Activated T-helper 2 cell treated with anti-CD3 and anti-CD28 coated beads, Interferon-gamma antibody, Interleukin-2, Interleukin-4, amounts not matched to agents 10 μg/mL and 5 μg/mL and 100 μg/mL, durations not matched to agents 14 hours and 24 hours and 36 hours (primary cell): ENCODE measurements around the gene GTF2F2. TPM values are rescaled to one million over a fixed set of nuclear protein-coding genes. Genes with fewer than 3 reads are reported as not detected.
A peak's percentile ranks its signal among the peaks of the same experiment; 100 is the strongest.

ENCODE experiments used
- DNase-seq: peaks from one replicate; pipeline ENCODE4 v3.0.0; 2021; ENCODE audit warnings: low spot score
- H3K27ac Mint-ChIP-seq: one replicate; pipeline ENCODE4 v1.8.0; 2021; ENCODE audit warnings: mixed read lengths
- H3K27me3 Mint-ChIP-seq: one replicate; pipeline ENCODE4 v1.8.0; 2021; ENCODE audit warnings: low read depth, mixed read lengths
- H3K36me3 Mint-ChIP-seq: one replicate; pipeline ENCODE4 v1.8.0; 2021; ENCODE audit warnings: low read depth, mixed read lengths
- H3K4me1 Mint-ChIP-seq: one replicate; pipeline ENCODE4 v1.8.0; 2021; ENCODE audit warnings: low read depth, mixed read lengths
- H3K4me3 Mint-ChIP-seq: one replicate; pipeline ENCODE4 v1.8.0; 2021; ENCODE audit warnings: low read depth, mild to moderate bottlenecking, moderate library complexity, mixed read lengths
- H3K9me3 Mint-ChIP-seq: one replicate; pipeline ENCODE4 v1.8.0; 2021; ENCODE audit warnings: mixed read lengths
- intact Hi-C: fragments of 100-400 bp; cut with micrococcal nuclease; formaldehyde crosslinking; loops from one replicate; pipeline ENCODE4 v1.15.1; 2023
- total RNA-seq: library from RNA; stranded (reverse); gene quantifications from 2 replicates; pipeline ENCODE4 v1.2.3, GENCODE V29; 2022

Gene GTF2F2
- total RNA-seq, 1 donor from 2014 or later, result 28.9 TPM

DNA sequence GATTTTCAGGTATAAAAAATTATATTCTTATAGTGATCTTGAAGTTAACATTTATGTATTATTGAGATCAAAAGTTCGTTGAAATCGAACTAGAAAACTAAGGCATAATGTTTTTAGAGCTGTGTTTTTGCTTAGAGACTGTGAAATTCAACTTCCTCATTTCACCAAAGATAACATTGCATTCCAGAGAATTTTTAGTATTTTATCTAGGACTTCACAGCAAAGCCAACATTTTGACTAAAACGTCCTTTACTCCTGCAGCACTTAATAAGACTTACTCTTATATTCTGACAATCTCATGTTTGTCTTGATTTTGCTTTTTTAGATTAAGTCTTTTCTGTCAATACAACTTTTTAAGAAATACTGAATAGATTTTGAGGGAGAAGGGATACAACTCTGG, 75.8 kb downstream of the GTF2F2 start:
- Mint-ChIP-seq H3K36me3 (no peaks in the 10 kb centered on the region), H3K27me3 (no peaks in the 10 kb centered on the region), H3K4me1 (peaks cover 7% of the 10 kb centered on the region), H3K4me3 (no peak overlapping the region), H3K9me3 (no peaks in the 10 kb centered on the region), H3K27ac (no peak overlapping the region)
- intact Hi-C loops, result no loop called here
- no peak for DNase-seq

DNA sequence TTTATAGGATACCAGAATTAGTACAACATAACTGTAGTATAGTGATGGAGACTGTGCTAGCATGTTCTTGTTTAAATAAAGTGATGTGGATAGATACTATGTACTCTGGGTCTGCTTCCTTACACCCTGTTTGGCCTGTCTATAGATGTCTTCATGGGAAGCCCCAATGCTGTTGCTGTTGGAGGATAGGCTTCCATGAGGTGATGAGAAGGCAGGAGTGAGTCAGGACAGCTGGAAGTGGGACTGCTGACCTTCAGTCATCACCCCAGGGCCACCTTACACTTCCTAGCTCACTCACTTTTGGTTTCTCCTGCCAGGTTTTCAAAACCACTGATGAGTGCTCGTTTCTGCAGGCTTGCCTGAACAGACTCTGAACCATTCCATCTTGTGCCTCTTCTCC, 76.3 kb downstream of the GTF2F2 start:
- H3K4me1 Mint-ChIP-seq, result peaks cover 7% of the 10 kb centered on the region
- H3K9me3 Mint-ChIP-seq, result no peaks in the 10 kb centered on the region
- intact Hi-C loops, result no loop called here
- H3K4me3 Mint-ChIP-seq, result no peak overlapping the region
- H3K36me3 Mint-ChIP-seq, result no peaks in the 10 kb centered on the region
- H3K27me3 Mint-ChIP-seq, result no peaks in the 10 kb centered on the region
- H3K27ac Mint-ChIP-seq, result no peak overlapping the region
- DNase-seq, result no peak

DNA sequence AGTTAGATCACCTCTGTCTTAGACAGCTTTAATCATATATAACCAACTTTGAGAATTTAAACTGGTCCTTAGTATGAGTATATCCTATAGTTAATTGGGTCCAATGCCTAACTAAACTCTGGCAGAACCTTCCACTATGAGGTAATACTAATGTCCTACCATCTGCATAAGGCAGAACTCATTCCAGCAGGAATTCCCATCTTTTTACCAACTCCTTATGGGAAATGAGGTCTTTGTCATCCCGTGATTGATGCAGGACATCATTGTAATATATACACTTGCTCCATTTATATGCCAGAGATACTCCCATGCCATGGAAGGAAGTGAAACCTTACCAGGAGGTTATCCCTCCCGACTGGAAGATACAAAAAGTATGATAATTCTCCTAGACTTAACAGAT, 77.7 kb downstream of the GTF2F2 start:
- no peaks in the 10 kb centered on the region for H3K27me3 Mint-ChIP-seq
- DNase-seq, result no peak
- H3K4me3 Mint-ChIP-seq, result no peak overlapping the region
- intact Hi-C loops, result no loop called here
- no peaks in the 10 kb centered on the region for H3K9me3 Mint-ChIP-seq
- peaks cover 5% of the 10 kb centered on the region for H3K36me3 Mint-ChIP-seq
- peaks cover 7% of the 10 kb centered on the region for H3K4me1 Mint-ChIP-seq
- H3K27ac Mint-ChIP-seq, result no peak overlapping the region

DNA sequence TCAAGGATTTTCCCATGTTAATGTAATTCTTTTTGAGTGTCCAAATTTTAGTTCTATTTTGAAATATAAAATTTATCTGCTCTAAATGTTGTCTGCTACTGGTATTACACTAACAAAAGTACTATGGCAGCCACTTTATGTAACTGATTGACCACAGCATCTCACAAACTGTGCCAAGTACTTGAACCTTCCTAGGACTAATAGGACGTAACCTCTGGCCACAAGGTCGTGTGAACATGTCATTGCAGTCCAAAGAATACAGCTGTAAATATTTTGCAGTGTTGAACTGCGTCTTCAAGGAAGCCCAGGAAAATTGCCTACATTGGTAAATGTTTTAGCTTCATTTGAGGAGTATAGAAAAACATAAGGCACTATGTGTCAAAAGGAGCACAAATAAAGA, 78.6 kb downstream of the GTF2F2 start:
- H3K27me3 Mint-ChIP-seq, result no peaks in the 10 kb centered on the region
- no peaks in the 10 kb centered on the region for H3K9me3 Mint-ChIP-seq
- H3K36me3 Mint-ChIP-seq, result peaks cover 5% of the 10 kb centered on the region
- intact Hi-C loops, result no loop called here
- no peak overlapping the region for H3K27ac Mint-ChIP-seq
- H3K4me1 Mint-ChIP-seq, result peaks cover 7% of the 10 kb centered on the region
- no peak overlapping the region for H3K4me3 Mint-ChIP-seq
- DNase-seq, result no peak

DNA sequence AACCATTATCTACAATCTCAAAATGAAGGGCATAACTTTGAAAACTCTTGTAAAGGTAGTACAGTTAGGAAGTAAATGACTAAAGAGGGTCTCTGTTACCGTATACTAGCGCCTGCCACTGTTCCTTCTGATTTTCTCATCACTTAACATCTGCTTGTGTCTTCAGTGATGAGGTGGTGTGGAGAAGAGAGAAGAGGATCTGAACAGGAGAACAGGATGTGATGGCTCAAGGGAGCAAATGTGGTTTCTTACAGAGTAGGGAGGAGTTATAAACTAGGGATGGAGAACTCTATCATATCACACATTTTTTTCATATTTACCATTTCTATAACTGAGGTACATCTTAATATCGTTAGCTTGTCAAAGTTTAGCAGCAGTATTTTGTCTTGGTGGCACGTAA, 79.4 kb downstream of the GTF2F2 start:
- no peak overlapping the region for H3K27ac Mint-ChIP-seq

DNA sequence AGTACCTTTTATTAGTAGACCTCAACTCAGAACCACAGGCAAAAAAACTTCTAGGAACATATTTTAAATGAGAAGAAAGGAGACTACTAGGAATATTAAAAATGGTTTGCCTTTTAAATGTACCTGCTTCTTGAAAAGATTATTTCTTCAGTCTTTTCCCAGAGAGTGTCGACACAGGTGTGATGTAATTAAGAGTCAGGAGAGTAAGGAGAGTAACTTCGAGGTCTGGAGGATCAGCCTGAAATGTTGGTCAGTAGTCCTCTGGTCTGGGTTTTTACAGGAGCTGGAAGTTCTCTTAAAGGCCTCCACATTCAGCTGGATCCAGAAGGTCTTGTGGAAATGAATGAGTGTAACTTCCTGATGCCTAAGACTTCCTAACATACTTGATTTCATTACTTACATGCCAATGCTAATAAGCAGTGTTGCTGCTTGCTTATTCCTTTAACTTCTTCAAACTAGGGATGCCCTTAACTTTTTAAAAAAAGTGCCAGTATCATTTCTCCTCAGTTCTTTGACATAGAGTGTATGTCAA, 80.5 kb downstream of the GTF2F2 start, which contains the start of gene KCTD4:
Gene KCTD4 (minus strand): TSS at position 345 of the 532 bp plus-strand sequence. CDS start 6,478 bp downstream, outside the sequence.
- intact Hi-C loops, result loop anchor here (10.0 kb wide), 1 partner anchor 76 kb away; the partner anchor contains the start of gene GTF2F2
- H3K36me3 Mint-ChIP-seq, result peaks cover 5% of the 10 kb centered on the region
- no peaks in the 10 kb centered on the region for H3K9me3 Mint-ChIP-seq

More for the DNA sequence above, 79.4 kb downstream of the GTF2F2 start:
- Mint-ChIP-seq H3K36me3 (peaks cover 5% of the 10 kb centered on the region), H3K4me1 (peaks cover 5% of the 10 kb centered on the region), H3K9me3 (no peaks in the 10 kb centered on the region), H3K27me3 (no peaks in the 10 kb centered on the region), H3K4me3 (no peak overlapping the region)
- intact Hi-C loops, result loop anchor here (10.0 kb wide), 1 partner anchor 75 kb away; the partner anchor contains the start of gene GTF2F2
- no peak for DNase-seq

DNA sequence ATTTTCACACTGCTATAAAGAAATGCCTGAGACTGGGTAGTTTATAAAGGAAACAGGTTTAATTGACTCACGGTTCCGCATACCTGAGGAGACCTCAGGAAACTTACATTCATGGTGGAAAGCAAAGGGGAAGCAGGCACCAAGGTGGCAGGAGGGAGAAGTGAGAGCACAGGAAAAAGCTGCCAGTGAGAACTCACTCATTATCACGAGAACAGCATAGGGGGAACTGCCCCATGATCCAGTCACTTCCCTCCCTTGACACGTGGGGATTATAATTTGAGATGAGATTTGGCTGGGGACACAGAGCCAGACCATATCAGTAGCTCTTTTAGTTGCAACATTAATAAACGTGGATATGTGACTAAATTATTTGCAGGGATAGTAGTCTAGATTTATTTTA, 84.8 kb downstream of the GTF2F2 start:
- intact Hi-C loops, result loop anchor here (5.0 to 10.0 kb wide), 2 partner anchors 80 to 158 kb away; partner anchors contain the start of gene GTF2F2
- peaks cover 23% of the 10 kb centered on the region for H3K36me3 Mint-ChIP-seq
- no peaks in the 10 kb centered on the region for H3K9me3 Mint-ChIP-seq
- no peak overlapping the region for H3K27ac Mint-ChIP-seq
- no peak overlapping the region for H3K4me3 Mint-ChIP-seq
- DNase-seq, result no peak
- no peaks in the 10 kb centered on the region for H3K27me3 Mint-ChIP-seq
- H3K4me1 Mint-ChIP-seq, result peaks cover 13% of the 10 kb centered on the region

More for the DNA sequence above, 80.5 kb downstream of the GTF2F2 start, which contains the start of gene KCTD4:
- Mint-ChIP-seq H3K27ac (no peak within 1 kb of the TSS), H3K27me3 (no peaks in the 10 kb centered on the region), H3K4me1 (peaks cover 9% of the 10 kb centered on the region), H3K4me3 (no peak within 1 kb of the TSS)
- DNase-seq, result no peak

DNA sequence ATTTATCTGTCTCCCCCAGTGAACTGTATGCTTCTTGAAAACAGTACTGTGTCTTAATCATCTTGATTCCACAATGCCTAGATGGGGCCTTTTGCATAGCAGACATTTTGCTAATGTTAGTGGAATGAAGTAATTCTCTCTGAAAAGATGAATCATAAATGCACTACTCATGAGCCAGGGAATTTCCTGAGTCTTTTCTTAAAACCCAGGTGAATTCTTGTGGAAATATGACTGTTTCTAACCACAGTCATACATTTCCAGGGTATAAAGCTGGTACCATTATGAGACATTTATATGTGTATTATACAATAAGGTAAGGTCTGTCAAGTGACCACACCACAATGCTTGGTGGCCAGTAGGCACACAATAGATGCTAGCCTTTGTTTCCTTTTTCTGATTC, 86.0 kb downstream of the GTF2F2 start:
- H3K4me3 Mint-ChIP-seq, result no peak overlapping the region
- DNase-seq, result no peak
- intact Hi-C loops, result loop anchor here (5.0 to 10.0 kb wide), 2 partner anchors 82 to 159 kb away; partner anchors contain the start of gene GTF2F2
- no peaks in the 10 kb centered on the region for H3K27me3 Mint-ChIP-seq
- H3K27ac Mint-ChIP-seq, result no peak overlapping the region
- peaks cover 13% of the 10 kb centered on the region for H3K4me1 Mint-ChIP-seq
- peaks cover 31% of the 10 kb centered on the region for H3K36me3 Mint-ChIP-seq
- H3K9me3 Mint-ChIP-seq, result no peaks in the 10 kb centered on the region

DNA sequence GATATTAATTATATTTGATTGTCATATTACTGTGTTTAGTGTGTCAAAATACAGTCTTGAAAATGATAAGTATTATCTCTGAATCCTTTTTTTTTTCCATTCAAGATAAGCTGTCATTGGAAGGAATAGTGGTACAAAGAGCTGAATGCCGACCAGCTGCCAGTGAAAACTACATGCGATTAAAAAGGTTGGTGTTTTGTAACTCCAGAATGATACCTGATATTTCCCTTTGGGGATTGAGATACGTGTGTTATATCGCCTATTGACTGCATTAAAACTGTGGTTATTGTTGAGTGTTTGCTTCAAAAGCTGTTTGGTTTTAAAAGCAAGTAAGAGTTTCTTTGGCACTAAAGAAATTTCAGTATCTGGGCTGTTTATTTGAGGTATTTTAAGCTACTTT, 87.0 kb downstream of the GTF2F2 start:
- Mint-ChIP-seq H3K27ac (no peak overlapping the region), H3K36me3 (peaks cover 28% of the 10 kb centered on the region)

DNA sequence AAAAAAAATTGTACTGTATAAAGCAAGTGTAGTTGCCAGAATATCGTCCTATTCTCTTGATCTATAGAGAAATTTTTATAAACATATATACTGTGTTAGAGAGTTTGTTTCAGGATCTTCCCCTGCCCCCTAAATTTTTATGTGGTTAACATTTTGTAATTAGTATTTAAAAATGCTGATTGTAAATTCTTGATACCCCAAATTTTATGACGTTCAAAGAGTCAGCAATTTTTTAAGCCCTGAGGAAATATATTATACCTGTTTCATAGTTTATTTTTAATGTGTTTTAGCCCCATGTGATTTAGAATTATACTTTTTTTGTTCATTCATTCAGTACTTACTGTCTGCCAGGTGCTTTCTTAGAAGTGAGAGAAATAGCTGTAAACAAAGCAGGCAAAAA, 87.8 kb downstream of the GTF2F2 start:
- Mint-ChIP-seq H3K4me3 (no peak overlapping the region), H3K4me1 (peaks cover 13% of the 10 kb centered on the region), H3K27me3 (no peaks in the 10 kb centered on the region), H3K27ac (no peak overlapping the region), H3K36me3 (peaks cover 26% of the 10 kb centered on the region), H3K9me3 (no peaks in the 10 kb centered on the region)
- intact Hi-C loops, result loop anchor here (5.0 to 10.0 kb wide), 2 partner anchors 83 to 161 kb away; partner anchors contain the start of gene GTF2F2
- no peak for DNase-seq

More for the DNA sequence above, 87.0 kb downstream of the GTF2F2 start:
- no peak for DNase-seq
- no peak overlapping the region for H3K4me3 Mint-ChIP-seq
- H3K4me1 Mint-ChIP-seq, result peaks cover 13% of the 10 kb centered on the region
- H3K27me3 Mint-ChIP-seq, result no peaks in the 10 kb centered on the region
- intact Hi-C loops, result loop anchor here (5.0 to 10.0 kb wide), 2 partner anchors 83 to 160 kb away; partner anchors contain the start of gene GTF2F2
- H3K9me3 Mint-ChIP-seq, result no peaks in the 10 kb centered on the region

DNA sequence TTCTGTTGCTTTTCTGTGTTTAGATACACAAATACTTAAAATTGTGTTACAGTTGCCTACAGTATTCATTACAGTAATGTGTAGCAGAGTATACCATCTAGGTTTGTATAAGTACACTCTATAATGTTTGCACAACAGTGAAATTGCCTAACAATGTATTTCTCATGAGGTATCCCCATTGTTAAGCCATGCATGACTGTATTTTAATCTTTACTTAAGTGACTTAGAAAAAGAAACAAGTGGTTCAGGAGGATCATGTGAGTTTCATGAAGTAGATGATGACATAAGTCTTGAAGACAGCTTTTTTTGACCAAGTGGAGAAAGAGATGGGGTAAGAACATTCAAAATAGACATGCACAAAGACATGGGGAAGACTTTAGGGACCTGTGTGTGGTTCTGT, 88.9 kb downstream of the GTF2F2 start:
- intact Hi-C loops, result loop anchor here (5.0 to 10.0 kb wide), 2 partner anchors 84 to 162 kb away; partner anchors contain the start of gene GTF2F2
- H3K4me1 Mint-ChIP-seq, result peaks cover 13% of the 10 kb centered on the region
- no peaks in the 10 kb centered on the region for H3K27me3 Mint-ChIP-seq
- H3K4me3 Mint-ChIP-seq, result no peak overlapping the region
- H3K27ac Mint-ChIP-seq, result no peak overlapping the region
- no peaks in the 10 kb centered on the region for H3K9me3 Mint-ChIP-seq
- DNase-seq, result no peak
- peaks cover 26% of the 10 kb centered on the region for H3K36me3 Mint-ChIP-seq

DNA sequence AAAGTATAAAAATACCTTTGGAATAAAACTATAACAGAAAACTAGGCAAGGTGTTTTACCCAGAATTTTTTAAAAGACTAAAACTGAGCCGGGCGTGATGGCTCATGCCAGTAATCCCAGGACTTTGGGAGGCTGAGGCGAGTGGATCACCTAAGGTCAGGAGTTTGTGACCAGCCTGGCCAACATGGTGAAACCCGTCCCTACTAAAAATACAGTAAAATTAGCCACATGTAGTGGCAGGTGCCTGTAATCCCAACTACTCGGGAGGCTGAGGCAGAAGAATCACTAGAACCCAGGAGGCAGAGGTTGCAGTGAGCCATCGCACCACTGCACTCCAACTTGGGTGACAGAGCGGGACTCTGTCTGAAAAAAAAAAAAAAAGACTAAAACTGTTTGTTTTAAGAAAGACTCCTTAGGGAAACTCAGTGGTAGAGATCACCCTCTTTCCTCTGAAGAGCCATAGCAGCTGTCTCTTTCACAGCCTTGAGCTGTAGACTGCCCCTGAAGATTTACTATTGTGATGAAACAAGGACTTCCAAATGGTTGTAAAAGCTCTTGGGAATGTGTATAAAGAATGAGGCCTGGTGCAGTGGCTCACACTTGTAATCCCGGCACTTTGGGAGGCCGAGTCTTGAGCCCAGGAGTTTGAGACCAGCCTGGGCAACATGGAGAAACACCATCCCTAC, 95.2 kb downstream of the GTF2F2 start:
- H3K27ac Mint-ChIP-seq, result no peak overlapping the region

DNA sequence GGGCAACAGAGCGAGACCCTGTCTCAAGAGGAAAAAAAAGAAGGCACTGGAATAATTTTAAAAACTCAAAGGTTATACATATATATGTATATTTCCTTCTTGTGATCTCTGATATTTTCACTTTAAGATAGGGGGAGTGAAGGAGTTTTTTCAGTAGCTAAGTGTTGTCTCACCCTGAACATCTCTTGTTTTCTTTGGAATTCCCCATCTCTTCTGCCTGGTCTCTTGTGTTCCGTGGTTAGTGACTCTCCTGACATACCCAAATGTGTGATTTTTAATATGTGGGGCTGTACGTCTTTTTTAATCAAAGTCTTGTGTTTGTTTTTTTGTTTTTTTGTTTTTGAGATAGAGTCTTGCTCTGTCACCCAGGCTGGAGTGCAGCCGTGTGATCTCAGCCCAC, 95.9 kb downstream of the GTF2F2 start:
- Mint-ChIP-seq H3K36me3 (peaks cover 3% of the 10 kb centered on the region), H3K27me3 (no peaks in the 10 kb centered on the region)

More for the DNA sequence above, 95.2 kb downstream of the GTF2F2 start:
- H3K36me3 Mint-ChIP-seq, result peaks cover 8% of the 10 kb centered on the region
- no peak for DNase-seq
- peaks cover 3% of the 10 kb centered on the region for H3K4me1 Mint-ChIP-seq
- no peak overlapping the region for H3K4me3 Mint-ChIP-seq
- no peaks in the 10 kb centered on the region for H3K27me3 Mint-ChIP-seq
- H3K9me3 Mint-ChIP-seq, result no peaks in the 10 kb centered on the region
- intact Hi-C loops, result no loop called here

More for the DNA sequence above, 95.9 kb downstream of the GTF2F2 start:
- Mint-ChIP-seq H3K4me3 (no peak overlapping the region), H3K9me3 (no peaks in the 10 kb centered on the region), H3K4me1 (peaks cover 3% of the 10 kb centered on the region), H3K27ac (peak overlapping the region; percentile 0)
- intact Hi-C loops, result no loop called here
- DNase-seq, result no peak
